OCI-LY1 (cell line): ENCODE data around the gene KRCC1.
"Not testable (repeated sequence)": the region's sequence is repeated elsewhere in the genome, so short reads cannot be mapped to it uniquely, and the experiment has no call there.

Experiments used
- EZH2 ChIP-seq: fragments of 200-600 bp; sonication (generic), shearing (Covaris generic); IDR thresholded peaks from 2 replicates; pipeline ENCODE4 v1.8.0; 2017; ENCODE audit warnings: borderline replicate concordance, mixed run types, mild to moderate bottlenecking, antibody characterized with exemption, low read length, moderate library complexity, mixed read lengths
- TF ChIP-seq, protein P1 (sequence below): fragments of 200-600 bp; sonication (generic), shearing (Covaris generic); IDR thresholded peaks from 2 replicates; pipeline ENCODE4 v1.5.1; 2017; ENCODE audit warnings: mild to moderate bottlenecking, antibody characterized with exemption, low read length, moderate library complexity, mixed read lengths

DNA sequence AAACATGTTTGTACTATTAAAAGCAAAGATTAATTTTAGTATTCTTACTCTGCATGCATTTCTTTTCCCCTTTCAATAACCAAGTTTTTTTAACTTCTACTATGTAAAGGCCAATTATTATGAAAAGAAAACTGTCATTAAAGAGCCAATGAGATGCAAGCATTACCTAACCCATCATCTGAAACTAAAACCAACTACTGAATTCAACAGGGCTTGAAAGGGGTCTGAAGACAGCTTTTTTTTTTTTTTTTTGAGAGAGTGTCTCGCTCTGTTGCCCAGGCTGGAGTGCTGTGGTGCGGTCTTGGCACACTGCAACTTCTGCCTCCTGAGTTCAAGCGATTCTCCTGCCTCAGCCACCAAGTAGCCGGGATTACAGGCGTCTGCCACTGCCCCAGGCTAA is 69.7 kb downstream of the KRCC1 start:
- TF ChIP-seq, protein P1, sequence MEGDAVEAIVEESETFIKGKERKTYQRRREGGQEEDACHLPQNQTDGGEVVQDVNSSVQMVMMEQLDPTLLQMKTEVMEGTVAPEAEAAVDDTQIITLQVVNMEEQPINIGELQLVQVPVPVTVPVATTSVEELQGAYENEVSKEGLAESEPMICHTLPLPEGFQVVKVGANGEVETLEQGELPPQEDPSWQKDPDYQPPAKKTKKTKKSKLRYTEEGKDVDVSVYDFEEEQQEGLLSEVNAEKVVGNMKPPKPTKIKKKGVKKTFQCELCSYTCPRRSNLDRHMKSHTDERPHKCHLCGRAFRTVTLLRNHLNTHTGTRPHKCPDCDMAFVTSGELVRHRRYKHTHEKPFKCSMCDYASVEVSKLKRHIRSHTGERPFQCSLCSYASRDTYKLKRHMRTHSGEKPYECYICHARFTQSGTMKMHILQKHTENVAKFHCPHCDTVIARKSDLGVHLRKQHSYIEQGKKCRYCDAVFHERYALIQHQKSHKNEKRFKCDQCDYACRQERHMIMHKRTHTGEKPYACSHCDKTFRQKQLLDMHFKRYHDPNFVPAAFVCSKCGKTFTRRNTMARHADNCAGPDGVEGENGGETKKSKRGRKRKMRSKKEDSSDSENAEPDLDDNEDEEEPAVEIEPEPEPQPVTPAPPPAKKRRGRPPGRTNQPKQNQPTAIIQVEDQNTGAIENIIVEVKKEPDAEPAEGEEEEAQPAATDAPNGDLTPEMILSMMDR: not testable (repeated sequence)
- not testable (repeated sequence) for TF ChIP-seq EZH2
